Liver (tissue), 9 donors: ENCODE data around the gene IL12RB2. TPM values are rescaled to one million over a fixed set of nuclear protein-coding genes. Genes with fewer than 3 reads are reported as not detected.

Experiments
- DNase-seq: peaks from one replicate; pipeline ENCODE4 v3.0.0-alpha.2; 2017; ENCODE audit warnings: low spot score
- H3K27ac ChIP-seq, 2 donors: one replicate each; pipeline ENCODE4 v1.7.0; 2013; ENCODE audit warnings: inconsistent platforms in 2 of 2, low read length in 2 of 2, control low read depth in 1 of 2, low read depth in 1 of 2, mild to moderate bottlenecking in 1 of 2
- H3K27me3 ChIP-seq, 4 donors: one replicate each; pipeline versions ENCODE4 v1.6.1 to v1.7.0; 2013; ENCODE audit warnings: low read length in 3 of 4, inconsistent platforms in 1 of 4, mild to moderate bottlenecking in 1 of 4, moderate library complexity in 1 of 4; ENCODE audit not compliant: control insufficient read depth in 4 of 4, insufficient read depth in 4 of 4
- H3K36me3 ChIP-seq, 4 donors: one replicate each; pipeline versions ENCODE4 v1.6.1 to v1.7.0; 2013; ENCODE audit warnings: low read length in 3 of 4, mild to moderate bottlenecking in 3 of 4, low read depth in 1 of 4, moderate library complexity in 1 of 4; ENCODE audit not compliant: control insufficient read depth in 4 of 4, insufficient read depth in 3 of 4
- H3K4me1 ChIP-seq, 4 donors: one replicate each; pipeline versions ENCODE4 v1.6.1 to v1.7.0; 2013; ENCODE audit warnings: low read length in 3 of 4, mild to moderate bottlenecking in 3 of 4, moderate library complexity in 1 of 4; ENCODE audit not compliant: control insufficient read depth in 4 of 4, insufficient read depth in 4 of 4
- H3K4me3 ChIP-seq, 3 donors: one replicate each; pipeline versions ENCODE4 v1.6.1 to v1.7.0; 2013; ENCODE audit warnings: low read length in 3 of 3, control low read depth in 1 of 3, low read depth in 1 of 3, mild to moderate bottlenecking in 1 of 3
- H3K9ac ChIP-seq, 2 donors: one replicate each; pipeline ENCODE4 v1.7.0; 2013; ENCODE audit warnings: low read length in 2 of 2, mild to moderate bottlenecking in 2 of 2, moderate library complexity in 2 of 2, control low read depth in 1 of 2, low read depth in 1 of 2
- H3K9me3 ChIP-seq, 4 donors: one replicate each; pipeline versions ENCODE4 v1.6.1 to v1.7.0; 2013; ENCODE audit warnings: low read length in 3 of 4; ENCODE audit not compliant: control insufficient read depth in 4 of 4
- ATF3 ChIP-seq: IDR thresholded peaks from 2 replicates; pipeline ENCODE4 v1.6.1; 2016; ENCODE audit warnings: antibody characterized with exemption
- CTCF ChIP-seq: fragments of 150-350 bp; IDR thresholded peaks from 2 replicates; pipeline ENCODE4 v1.5.1; 2017; ENCODE audit warnings: improper control_type of control experiment, low read depth, low read length; ENCODE audit not compliant: missing input control
- EGR1 ChIP-seq, 2 donors: IDR thresholded peaks; 2 replicates each; pipeline ENCODE4 v1.6.1; 2016 to 2018; ENCODE audit warnings: antibody characterized with exemption in 2 of 2, low read depth in 2 of 2
- FOXA1 ChIP-seq: IDR thresholded peaks from 2 replicates; pipeline ENCODE4 v1.6.1; 2016; ENCODE audit warnings: antibody characterized with exemption
- FOXA2 ChIP-seq: IDR thresholded peaks from 2 replicates; pipeline ENCODE4 v1.6.1; 2016; ENCODE audit warnings: antibody characterized with exemption
- HNF4G ChIP-seq: IDR thresholded peaks from 2 replicates; pipeline ENCODE4 v1.6.1; 2016; ENCODE audit warnings: antibody characterized with exemption
- JUND ChIP-seq, 2 donors: IDR thresholded peaks; 2 replicates each; pipeline ENCODE4 v1.6.1; 2016; ENCODE audit warnings: antibody characterized with exemption in 2 of 2
- MAX ChIP-seq: IDR thresholded peaks from 2 replicates; pipeline ENCODE4 v1.6.1; 2016; ENCODE audit warnings: antibody characterized with exemption
- NR2F2 ChIP-seq: IDR thresholded peaks from 2 replicates; pipeline ENCODE4 v1.6.1; 2016; ENCODE audit warnings: antibody characterized with exemption
- RAD21 ChIP-seq, 2 donors: IDR thresholded peaks; 2 replicates each; pipeline ENCODE4 v1.6.1; 2016; ENCODE audit warnings: antibody characterized with exemption in 2 of 2, mild to moderate bottlenecking in 2 of 2
- SP1 ChIP-seq: IDR thresholded peaks from 2 replicates; pipeline ENCODE4 v1.6.1; 2018; ENCODE audit warnings: antibody characterized with exemption, mild to moderate bottlenecking
- TAF1 ChIP-seq: conservative IDR thresholded peaks from 2 replicates; pipeline ENCODE4 v1.6.1; 2016; ENCODE audit warnings: antibody characterized with exemption, mild to moderate bottlenecking
- YY1 ChIP-seq: IDR thresholded peaks from 2 replicates; pipeline ENCODE4 v1.6.1; 2016; ENCODE audit warnings: antibody characterized with exemption, mild to moderate bottlenecking
- ZBTB33 ChIP-seq: IDR thresholded peaks from 2 replicates; pipeline ENCODE4 v1.6.1; 2016; ENCODE audit warnings: antibody characterized with exemption
- WGBS: extraction: QIAGEN DNeasy Blood & Tissue Kit; methylation state at CpG from one replicate; pipeline ENCODE4 v1.1.7; 2013; 5-methylcytosine and 5-hydroxymethylcytosine counted together
- polyA plus RNA-seq, 2 donors: library from polyadenylated mRNA; stranded (reverse) in 1 of 2; unstranded in 1 of 2; fragments of 200-250 nt in 1 of 2; fragments of >200 nt in 1 of 2; fragmentation: Nextera tagmentation in 1 of 2; extraction: Ambion mirVana in 1 of 2; gene quantifications; one replicate each; pipeline versions ENCODE4 v1.2.1 to v1.2.3, GENCODE V29; 2013 to 2015
- total RNA-seq, 2 donors: library from RNA; depleted of rRNA; stranded (reverse); fragments of >200 nt; gene quantifications; one replicate each; pipeline ENCODE4 v1.2.3, GENCODE V29; 2014
- donor health status: healthy.
- donor health status: healthy.
- donor health status: healthy.
- donor health status: healthy.
- donor health status: healthy.

Gene IL12RB2
- total and polyA plus RNA-seq, 4 donors = 0.06 to 1.3 (median 0.58) TPM

- peak; percentile 4 for TF ChIP-seq YY1
- no peak for TF ChIP-seq FOXA2
- DNase-seq = no peak
- peak overlapping the region; percentile 79 to 99 (median 91) for H3K4me3 ChIP-seq
- H3K27me3 ChIP-seq = no peaks in the 10 kb centered on the region
- no peaks in the 10 kb centered on the region for H3K9me3 ChIP-seq
- WGBS = under 1% methylated on average over 3 of the region's 3 CpGs
- peaks cover 8 to 29% (median 24%) of the 10 kb centered on the region in 4 donors for H3K36me3 ChIP-seq
- peaks cover 3 to 21% (median 7%) of the 10 kb centered on the region in 4 donors for H3K4me1 ChIP-seq
- H3K9ac ChIP-seq = peak overlapping the region; percentile 79 to 89
- H3K27ac ChIP-seq = peak overlapping the region in 1 of 2 donors; percentile 14
Measured at GRCh38 chr1:67427947-67428346, 120.3 kb downstream of the IL12RB2 start.

GRCh38 chr1:67429011-67429527 lies 121.4 kb downstream of the IL12RB2 start:
- WGBS = under 1% methylated on average over 25 of the region's 25 CpGs
- H3K4me1 ChIP-seq = peaks cover 3 to 21% (median 7%) of the 10 kb centered on the region in 4 donors
- peak; percentile 36 for DNase-seq

GRCh38 chr1:67429528-67430357 lies 122.1 kb downstream of the IL12RB2 start:
- peak; percentile 49 for DNase-seq
- Histone ChIP-seq H3K27ac (peak overlapping the region; percentile 95 to 98), H3K27me3 (no peaks in the 10 kb centered on the region), H3K36me3 (peaks cover 2 to 11% (median 9%) of the 10 kb centered on the region in 4 donors), H3K9me3 (no peaks in the 10 kb centered on the region), H3K4me3 (peak overlapping the region; percentile 79 to 99 (median 91)), H3K9ac (peak overlapping the region; percentile 79 to 89), H3K4me1 (peaks cover 3 to 21% (median 7%) of the 10 kb centered on the region in 4 donors)
- TF ChIP-seq RAD21 (IDR thresholded peaks at IDR 0.05) (no peak), TAF1 (no peak), ATF3 (no peak), JUND (IDR thresholded peaks at IDR 0.05) (no peak)
- WGBS = under 1% methylated on average over 69 of the region's 69 CpGs

More at GRCh38 chr1:67429011-67429527, 121.4 kb downstream of the IL12RB2 start:
- TF ChIP-seq MAX (peak; percentile 73), YY1 (no peak)
- Histone ChIP-seq H3K36me3 (peaks cover 2 to 18% (median 16%) of the 10 kb centered on the region in 4 donors), H3K9ac (peak overlapping the region; percentile 79 to 89), H3K9me3 (no peaks in the 10 kb centered on the region), H3K27ac (peak overlapping the region; percentile 95 to 98), H3K27me3 (no peaks in the 10 kb centered on the region), H3K4me3 (peak overlapping the region; percentile 79 to 99 (median 91))

- Histone ChIP-seq H3K27ac (peak within 1 kb of the TSS; percentile 95 to 98), H3K4me3 (peak within 1 kb of the TSS; percentile 91 to 99 (median 92)), H3K9ac (peak within 1 kb of the TSS; percentile 84 to 89), H3K9me3 (no peaks in the 10 kb centered on the region), H3K27me3 (no peaks in the 10 kb centered on the region), H3K4me1 (peaks cover 3 to 21% (median 7%) of the 10 kb centered on the region in 4 donors), H3K36me3 (peaks cover 2 to 6% (median 4%) of the 10 kb centered on the region in 4 donors)
- DNase-seq = peak; percentile 93
- under 1% methylated on average over 62 of the region's 62 CpGs for WGBS
- TF ChIP-seq YY1 (peak; percentile 99), HNF4G (no peak), MAX (peak; percentile 92), TAF1 (peak; percentile 61), EGR1 (IDR thresholded peaks at IDR 0.05; ENCODE audit: low read depth in 2 of 2) (no peak), FOXA1 (no peak), ATF3 (no peak), NR2F2 (peak; percentile 59), FOXA2 (no peak), SP1 (peak; percentile 64), JUND (IDR thresholded peaks at IDR 0.05) (peak in 1 of 2 donors; percentile 39), CTCF (no peak), ZBTB33 (peak; percentile 89)
Measured at GRCh38 chr1:67430358-67431155, 122.9 kb downstream of the IL12RB2 start, which contains the start of gene SERBP1. Gene SERBP1 (minus strand): TSS chr1:67430402. CDS start chr1:67430300, 102 bp downstream.
